HFF-Myc (cell line): ENCODE data around the gene PVALEF.
"Not testable (repeated sequence)": the region's sequence is repeated elsewhere in the genome, so short reads cannot be mapped to it uniquely, and the experiment has no call there.

ENCODE experiments used
- DNase-seq: peaks from one replicate; pipeline ENCODE4 v3.0.0-alpha.2; 2011; ENCODE audit warnings: low read depth; ENCODE audit errors: extremely low read depth
- H3K4me3 ChIP-seq: replicated peaks from 2 replicates; pipeline ENCODE4 v1.5.1; 2011; ENCODE audit warnings: low read depth, mild to moderate bottlenecking, control low read depth, low read length
- CTCF ChIP-seq: IDR thresholded peaks from 2 replicates; pipeline ENCODE4 v1.5.1; 2012; ENCODE audit warnings: mild to moderate bottlenecking, low read depth, low read length, control low read depth; ENCODE audit errors: missing control alignments

PVALEF gene

GRCh38 chr17:81151278-81151677 lies 14.0 kb upstream of the PVALEF start:
- no peak overlapping the region for H3K4me3 ChIP-seq
- TF ChIP-seq CTCF, result no peak
- no peak for DNase-seq

GRCh38 chr17:81152288-81152828 lies 12.9 kb upstream of the PVALEF start:
- no peak for DNase-seq
- no peak overlapping the region for H3K4me3 ChIP-seq
- no peak for TF ChIP-seq CTCF

GRCh38 chr17:81153340-81153803 lies 11.9 kb upstream of the PVALEF start:
- no peak for TF ChIP-seq CTCF
- no peak for DNase-seq
- H3K4me3 ChIP-seq, result no peak overlapping the region

- not testable (repeated sequence) for DNase-seq
These were observed 11.3 kb upstream of the PVALEF start for GRCh38 chr17:81154016-81154415.

GRCh38 chr17:81154961-81155360 lies 10.3 kb upstream of the PVALEF start:
- no peak for DNase-seq
- no peak overlapping the region for H3K4me3 ChIP-seq
- no peak for TF ChIP-seq CTCF

More at GRCh38 chr17:81154016-81154415, 11.3 kb upstream of the PVALEF start:
- H3K4me3 ChIP-seq, result not testable (repeated sequence)

- H3K4me3 ChIP-seq, result no peak overlapping the region
- TF ChIP-seq CTCF, result no peak
- no peak for DNase-seq
These were observed 8.2 kb upstream of the PVALEF start for GRCh38 chr17:81156866-81157805.
